HEK293 (cell line): ENCODE measurements around the gene C1orf141.

Experiments used
- CTCF ChIA-PET: fragments of 350-600 bp; formaldehyde crosslinking; extraction: SDS; loops from one replicate; lab custom pipeline; 2021; ENCODE audit warnings: antibody characterized with exemption; lab: Yijun Ruan, JAX
- POLR2A ChIA-PET: fragments of 300-600 bp; formaldehyde crosslinking; extraction: SDS; loops from one replicate; lab custom pipeline; 2020; ENCODE audit warnings: antibody characterized with exemption, inconsistent platforms; lab: Yijun Ruan, JAX
- H3K27ac ChIP-seq: fragments of 200-500 bp; sonication (Bioruptor generic); 2 replicates; pipeline ENCODE4 v1.5.1; 2014; ENCODE audit warnings: low read depth, low read length, control low read depth, inconsistent platforms; ENCODE audit errors: extremely low read depth
- H3K36me3 ChIP-seq, 2 experiments: fragments of 200-500 bp in 1 of 2; sonication (Bioruptor generic) in 1 of 2; 1 replicate in 1 of 2; 2 replicates in 1 of 2; pipeline ENCODE4 v1.5.1; 2014 to 2017; ENCODE audit warnings: inconsistent platforms in 2 of 2, low read length in 2 of 2; ENCODE audit not compliant: control insufficient read depth in 2 of 2, insufficient read depth in 1 of 2
- H3K4me1 ChIP-seq: fragments of 200-500 bp; sonication (Bioruptor generic); 2 replicates; pipeline ENCODE4 v1.5.1; 2014; ENCODE audit warnings: mild to moderate bottlenecking, low read length, inconsistent platforms; ENCODE audit not compliant: control insufficient read depth, insufficient read depth
- H3K4me3 ChIP-seq: 2 replicates; pipeline ENCODE4 v1.5.1; 2011; ENCODE audit warnings: low read depth, mild to moderate bottlenecking, control low read depth, low read length, moderate library complexity
- H3K9me3 ChIP-seq: fragments of 200-500 bp; sonication (Bioruptor generic); 2 replicates; pipeline ENCODE4 v1.5.1; 2014; ENCODE audit warnings: low read depth, low read length, inconsistent platforms; ENCODE audit not compliant: control insufficient read depth, insufficient read depth
- FEZF1 ChIP-seq: fragments of 450-650 bp; formaldehyde crosslinking; IDR thresholded peaks from 2 replicates; pipeline ENCODE4 v1.5.1; 2016; ENCODE audit warnings: missing biosample characterization, missing genetic modification characterization
- GLIS1 ChIP-seq: fragments of 450-650 bp; formaldehyde crosslinking; IDR thresholded peaks from 2 replicates; pipeline ENCODE4 v1.5.1; 2016; ENCODE audit warnings: missing biosample characterization, missing genetic modification characterization
- KLF9 ChIP-seq: fragments of 450-650 bp; formaldehyde crosslinking; IDR thresholded peaks from 2 replicates; pipeline ENCODE4 v1.5.1; 2016; ENCODE audit warnings: missing biosample characterization, missing genetic modification characterization, low read depth
- ZNF10 ChIP-seq: fragments of 450-650 bp; formaldehyde crosslinking; IDR thresholded peaks from 2 replicates; pipeline ENCODE4 v1.5.1; 2017; ENCODE audit warnings: missing biosample characterization, missing genetic modification characterization
- ZNF146 ChIP-seq: fragments of 450-650 bp; formaldehyde crosslinking; IDR thresholded peaks from 2 replicates; pipeline ENCODE4 v1.5.1; 2016; ENCODE audit warnings: missing biosample characterization, missing genetic modification characterization
- ZNF223 ChIP-seq: fragments of 450-650 bp; formaldehyde crosslinking; IDR thresholded peaks from 2 replicates; pipeline ENCODE4 v1.5.1; 2016; ENCODE audit warnings: missing biosample characterization, missing genetic modification characterization
- ZNF302 ChIP-seq: fragments of 450-650 bp; formaldehyde crosslinking; IDR thresholded peaks from 2 replicates; pipeline ENCODE4 v1.5.1; 2016; ENCODE audit warnings: missing biosample characterization, missing genetic modification characterization, low read depth
- ZNF501 ChIP-seq: fragments of 450-650 bp; formaldehyde crosslinking; IDR thresholded peaks from 2 replicates; pipeline ENCODE4 v1.5.1; 2016; ENCODE audit warnings: missing biosample characterization, missing genetic modification characterization
- ZNF521 ChIP-seq: fragments of 450-650 bp; formaldehyde crosslinking; IDR thresholded peaks from 2 replicates; pipeline ENCODE4 v1.5.1; 2017; ENCODE audit warnings: missing biosample characterization, mild to moderate bottlenecking, missing genetic modification characterization
- ZNF596 ChIP-seq: fragments of 450-650 bp; IDR thresholded peaks from 2 replicates; pipeline ENCODE4 v1.5.0; 2018; ENCODE audit warnings: missing biosample characterization, mild to moderate bottlenecking, missing genetic modification characterization, moderate library complexity
- ZNF610 ChIP-seq: fragments of 450-650 bp; formaldehyde crosslinking; IDR thresholded peaks from 2 replicates; pipeline ENCODE4 v1.5.1; 2016; ENCODE audit warnings: missing biosample characterization, missing genetic modification characterization, borderline replicate concordance
- ZNF629 ChIP-seq: fragments of 450-650 bp; formaldehyde crosslinking; IDR thresholded peaks from 2 replicates; pipeline ENCODE4 v1.5.1; 2017; ENCODE audit warnings: missing biosample characterization, missing genetic modification characterization
- ZNF670 ChIP-seq: fragments of 450-650 bp; formaldehyde crosslinking; IDR thresholded peaks from 2 replicates; pipeline ENCODE4 v1.5.1; 2016; ENCODE audit warnings: missing biosample characterization, missing genetic modification characterization, low read depth
- ZNF76 ChIP-seq: fragments of 450-650 bp; formaldehyde crosslinking; IDR thresholded peaks from 2 replicates; pipeline ENCODE4; 2016; ENCODE audit warnings: low read depth, missing biosample characterization, missing genetic modification characterization, borderline replicate concordance
- ZSCAN23 ChIP-seq: fragments of 450-650 bp; formaldehyde crosslinking; IDR thresholded peaks from 2 replicates; pipeline ENCODE4 v1.5.1; 2016; ENCODE audit warnings: missing biosample characterization, missing genetic modification characterization
- ZSCAN30 ChIP-seq: fragments of 450-650 bp; IDR thresholded peaks from 2 replicates; pipeline ENCODE4 v1.5.1; 2018; ENCODE audit warnings: missing biosample characterization, mild to moderate bottlenecking, missing genetic modification characterization, moderate library complexity
- TF ChIP-seq, protein P1 (sequence below): fragments of 450-650 bp; formaldehyde crosslinking; IDR thresholded peaks from 2 replicates; pipeline ENCODE4 v1.5.1; 2016; ENCODE audit warnings: missing biosample characterization, missing genetic modification characterization
- TF ChIP-seq, protein P2 (sequence below): fragments of 450-650 bp; formaldehyde crosslinking; conservative IDR thresholded peaks from 2 replicates; pipeline ENCODE4 v1.5.1; 2016; ENCODE audit warnings: low read depth, missing biosample characterization, missing genetic modification characterization

The C1orf141 gene

DNA sequence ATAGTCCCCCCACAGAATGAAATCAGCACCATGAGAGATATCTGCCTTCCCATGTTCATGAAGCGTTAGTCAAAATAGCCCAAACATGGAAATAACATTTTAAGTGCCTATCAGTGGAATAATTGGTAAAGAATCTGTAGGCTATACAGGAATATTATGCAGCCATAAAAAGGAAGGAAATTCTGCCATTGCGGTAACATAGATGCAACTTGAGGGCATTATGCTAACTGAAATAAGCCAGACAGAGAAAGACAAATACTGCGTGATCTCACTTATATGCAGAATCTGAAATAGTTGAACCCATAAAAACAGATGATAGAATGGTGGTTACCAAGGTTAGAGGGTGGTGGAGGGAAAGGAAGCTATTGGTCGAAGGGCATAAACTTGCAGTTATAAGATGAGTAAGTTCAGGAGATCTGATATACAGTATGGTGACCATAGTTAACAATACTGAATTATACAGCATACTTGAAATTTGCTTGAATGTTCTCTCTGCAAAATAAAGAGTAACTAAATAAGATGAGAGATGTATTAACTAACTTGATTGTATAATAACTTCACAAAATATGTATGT is 30.8 kb upstream of the C1orf141 start:
- H3K36me3 ChIP-seq, result no peaks in the 10 kb centered on the region
- TF ChIP-seq ZNF521 (tag by site-specific recombination) (no peak), ZNF76 (tag by site-specific recombination) (no peak), ZNF629 (tag by site-specific recombination) (no peak), ZNF146 (tag by site-specific recombination) (peak; percentile 50; the same call in 1 of the 2 replicates), ZNF596 (tag by site-specific recombination) (no peak), ZNF10 (tag by site-specific recombination) (no peak)
- TF ChIP-seq, protein P1, sequence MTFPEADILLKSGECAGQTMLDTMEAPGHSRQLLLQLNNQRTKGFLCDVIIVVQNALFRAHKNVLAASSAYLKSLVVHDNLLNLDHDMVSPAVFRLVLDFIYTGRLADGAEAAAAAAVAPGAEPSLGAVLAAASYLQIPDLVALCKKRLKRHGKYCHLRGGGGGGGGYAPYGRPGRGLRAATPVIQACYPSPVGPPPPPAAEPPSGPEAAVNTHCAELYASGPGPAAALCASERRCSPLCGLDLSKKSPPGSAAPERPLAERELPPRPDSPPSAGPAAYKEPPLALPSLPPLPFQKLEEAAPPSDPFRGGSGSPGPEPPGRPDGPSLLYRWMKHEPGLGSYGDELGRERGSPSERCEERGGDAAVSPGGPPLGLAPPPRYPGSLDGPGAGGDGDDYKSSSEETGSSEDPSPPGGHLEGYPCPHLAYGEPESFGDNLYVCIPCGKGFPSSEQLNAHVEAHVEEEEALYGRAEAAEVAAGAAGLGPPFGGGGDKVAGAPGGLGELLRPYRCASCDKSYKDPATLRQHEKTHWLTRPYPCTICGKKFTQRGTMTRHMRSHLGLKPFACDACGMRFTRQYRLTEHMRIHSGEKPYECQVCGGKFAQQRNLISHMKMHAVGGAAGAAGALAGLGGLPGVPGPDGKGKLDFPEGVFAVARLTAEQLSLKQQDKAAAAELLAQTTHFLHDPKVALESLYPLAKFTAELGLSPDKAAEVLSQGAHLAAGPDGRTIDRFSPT (tag by site-specific recombination), result no peak
- no peaks in the 10 kb centered on the region for H3K4me1 ChIP-seq
- no peak overlapping the region for H3K27ac ChIP-seq
- ChIA-PET CTCF (interaction anchor here (1.1 kb wide), 1 partner anchor 169 kb away, joined by 7 read pairs; no protein-coding TSS in a partner anchor), POLR2A (no interaction called here)
- no peak overlapping the region for H3K4me3 ChIP-seq
- no peaks in the 10 kb centered on the region for H3K9me3 ChIP-seq

DNA sequence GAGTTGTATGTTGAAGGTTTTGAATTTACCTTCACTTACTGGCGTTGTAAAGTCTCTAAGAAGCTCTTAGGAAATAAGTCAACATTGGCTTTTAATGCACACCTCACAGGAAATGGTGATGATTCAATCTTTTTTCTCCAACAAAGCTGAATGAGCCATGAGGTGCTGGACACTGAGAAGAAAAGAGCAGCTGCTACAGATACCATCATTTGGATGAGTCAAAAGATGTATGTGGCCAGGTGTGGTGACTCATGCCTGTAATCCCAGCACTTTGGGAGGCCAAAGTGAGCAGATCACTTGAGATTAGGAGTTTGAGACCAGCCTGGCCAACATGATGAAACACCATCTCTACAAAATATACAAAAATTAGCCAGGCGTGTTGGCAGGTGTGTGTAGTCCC is 28.2 kb upstream of the C1orf141 start:
- CTCF ChIA-PET, result interaction anchor here (2.3 to 3.8 kb wide), 2 partner anchors 14 to 50 kb away, joined by 11 to 20 read pairs; no protein-coding TSS in a partner anchor
- no peak overlapping the region for H3K27ac ChIP-seq

DNA sequence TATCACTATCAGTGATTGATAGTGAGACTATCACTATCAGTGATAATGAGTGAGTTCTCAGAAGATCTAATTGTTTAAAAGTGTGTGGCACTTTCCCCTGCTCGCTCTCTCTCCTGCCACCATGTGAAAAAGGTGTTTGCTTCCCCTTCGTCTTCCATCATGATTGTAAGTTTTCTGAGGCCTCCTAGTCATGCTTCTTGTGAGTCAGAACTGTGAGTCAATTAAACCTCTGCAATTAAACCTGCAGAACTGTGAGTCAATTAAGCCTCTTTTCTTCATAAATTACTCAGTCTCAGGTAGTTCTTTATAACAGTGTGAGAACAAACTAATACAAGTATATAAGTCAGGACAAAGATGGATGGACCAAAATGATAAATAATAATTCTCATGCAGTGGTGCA is 24.5 kb upstream of the C1orf141 start:
- Histone ChIP-seq H3K9me3 (no peaks in the 10 kb centered on the region), H3K4me1 (no peaks in the 10 kb centered on the region), H3K27ac (no peak overlapping the region), H3K36me3 (no peaks in the 10 kb centered on the region), H3K4me3 (no peak overlapping the region)
- ChIA-PET CTCF (no interaction called here), POLR2A (no interaction called here)
- no peak for TF ChIP-seq ZSCAN30 (tag by site-specific recombination)
- TF ChIP-seq ZSCAN23 (tag by site-specific recombination), result no peak
- TF ChIP-seq ZNF501 (tag by site-specific recombination), result no peak
- no peak for TF ChIP-seq ZNF302 (tag by site-specific recombination)
- no peak for TF ChIP-seq ZNF10 (tag by site-specific recombination)
- no peak for TF ChIP-seq ZNF670
- no peak for TF ChIP-seq ZNF610 (tag by site-specific recombination)
- TF ChIP-seq, protein P2, sequence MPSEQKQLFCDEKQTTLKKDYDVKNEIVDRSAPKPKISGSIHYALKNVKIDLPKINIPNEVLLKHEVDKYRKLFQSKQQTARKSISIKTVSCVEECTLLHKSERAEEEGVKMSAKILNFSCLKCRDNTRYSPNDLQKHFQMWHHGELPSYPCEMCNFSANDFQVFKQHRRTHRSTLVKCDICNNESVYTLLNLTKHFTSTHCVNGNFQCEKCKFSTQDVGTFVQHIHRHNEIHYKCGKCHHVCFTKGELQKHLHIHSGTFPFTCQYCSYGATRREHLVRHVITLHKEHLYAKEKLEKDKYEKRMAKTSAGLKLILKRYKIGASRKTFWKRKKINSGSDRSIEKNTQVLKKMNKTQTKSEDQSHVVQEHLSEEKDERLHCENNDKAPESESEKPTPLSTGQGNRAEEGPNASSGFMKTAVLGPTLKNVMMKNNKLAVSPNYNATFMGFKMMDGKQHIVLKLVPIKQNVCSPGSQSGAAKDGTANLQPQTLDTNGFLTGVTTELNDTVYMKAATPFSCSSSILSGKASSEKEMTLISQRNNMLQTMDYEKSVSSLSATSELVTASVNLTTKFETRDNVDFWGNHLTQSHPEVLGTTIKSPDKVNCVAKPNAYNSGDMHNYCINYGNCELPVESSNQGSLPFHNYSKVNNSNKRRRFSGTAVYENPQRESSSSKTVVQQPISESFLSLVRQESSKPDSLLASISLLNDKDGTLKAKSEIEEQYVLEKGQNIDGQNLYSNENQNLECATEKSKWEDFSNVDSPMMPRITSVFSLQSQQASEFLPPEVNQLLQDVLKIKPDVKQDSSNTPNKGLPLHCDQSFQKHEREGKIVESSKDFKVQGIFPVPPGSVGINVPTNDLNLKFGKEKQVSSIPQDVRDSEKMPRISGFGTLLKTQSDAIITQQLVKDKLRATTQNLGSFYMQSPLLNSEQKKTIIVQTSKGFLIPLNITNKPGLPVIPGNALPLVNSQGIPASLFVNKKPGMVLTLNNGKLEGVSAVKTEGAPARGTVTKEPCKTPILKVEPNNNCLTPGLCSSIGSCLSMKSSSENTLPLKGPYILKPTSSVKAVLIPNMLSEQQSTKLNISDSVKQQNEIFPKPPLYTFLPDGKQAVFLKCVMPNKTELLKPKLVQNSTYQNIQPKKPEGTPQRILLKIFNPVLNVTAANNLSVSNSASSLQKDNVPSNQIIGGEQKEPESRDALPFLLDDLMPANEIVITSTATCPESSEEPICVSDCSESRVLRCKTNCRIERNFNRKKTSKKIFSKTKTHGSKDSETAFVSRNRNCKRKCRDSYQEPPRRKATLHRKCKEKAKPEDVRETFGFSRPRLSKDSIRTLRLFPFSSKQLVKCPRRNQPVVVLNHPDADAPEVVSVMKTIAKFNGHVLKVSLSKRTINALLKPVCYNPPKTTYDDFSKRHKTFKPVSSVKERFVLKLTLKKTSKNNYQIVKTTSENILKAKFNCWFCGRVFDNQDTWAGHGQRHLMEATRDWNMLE (tag by site-specific recombination), result no peak
- TF ChIP-seq KLF9 (tag by site-specific recombination), result no peak

More for the DNA sequence above, 28.2 kb upstream of the C1orf141 start:
- H3K36me3 ChIP-seq, result no peaks in the 10 kb centered on the region
- POLR2A ChIA-PET, result no interaction called here
- no peaks in the 10 kb centered on the region for H3K4me1 ChIP-seq
- H3K9me3 ChIP-seq, result no peaks in the 10 kb centered on the region
- TF ChIP-seq GLIS1 (peak; percentile 43), FEZF1 (peak; percentile 32; the same call in 1 of the 2 replicates), ZNF223 (tag by site-specific recombination) (no peak)
- H3K4me3 ChIP-seq, result no peak overlapping the region
